Stimulated activated CD4-positive, alpha-beta T cell treated with anti-CD3 and anti-CD28 coated beads, Interleukin-4, amount 100 ng/mL, for 4 hours (primary cell): ENCODE results near the gene MAK.
"Not testable (repeated sequence)": the region's sequence is repeated elsewhere in the genome, so short reads cannot be mapped to it uniquely, and the experiment has no call there.

ENCODE experiments used
- DNase-seq, 2 experiments: peaks; one replicate each; pipeline ENCODE4 v3.0.0-alpha.2; 2020

MAK gene

GRCh38 chr6:10837995-10838793 is at the start of gene MAK:
MAK (minus strand) TSS chr6:10838539; CDS start chr6:10830648, 7,891 bp downstream.
- peak; percentile 81 to 89 for DNase-seq

- no peak for DNase-seq
Observed at GRCh38 chr6:10886691-10887502, 48.6 kb upstream of the MAK start, which contains the start of gene SYCP2L. SYCP2L (plus strand) TSS chr6:10887052; CDS start chr6:10887127, 75 bp downstream.

- not testable (repeated sequence) for DNase-seq
Observed at GRCh38 chr6:10886365-10886690, 48.0 kb upstream of the MAK start.

- DNase-seq, result no peak
Observed at GRCh38 chr6:10884245-10884972, 46.1 kb upstream of the MAK start.

GRCh38 chr6:10883312-10884244 is 45.2 kb upstream of the MAK start:
- DNase-seq, result no peak

- DNase-seq, result no peak
Observed at GRCh38 chr6:10882657-10883171, 44.4 kb upstream of the MAK start.

GRCh38 chr6:10882253-10882630 is 43.9 kb upstream of the MAK start:
- DNase-seq, result not testable (repeated sequence)

GRCh38 chr6:10880366-10880765 is 42.0 kb upstream of the MAK start:
- DNase-seq, result no peak

- no peak for DNase-seq
Observed at GRCh38 chr6:10877871-10878270, 39.5 kb upstream of the MAK start.

GRCh38 chr6:10877012-10877411 is 38.7 kb upstream of the MAK start:
- DNase-seq, result no peak

- no peak for DNase-seq
Observed at GRCh38 chr6:10875026-10875425, 36.7 kb upstream of the MAK start.

GRCh38 chr6:10874207-10874606 is 35.9 kb upstream of the MAK start:
- no peak for DNase-seq

GRCh38 chr6:10873374-10873773 is 35.0 kb upstream of the MAK start:
- DNase-seq, result no peak

- no peak for DNase-seq
Observed at GRCh38 chr6:10867952-10868351, 29.6 kb upstream of the MAK start.

- not testable (repeated sequence) for DNase-seq
Observed at GRCh38 chr6:10866709-10867108, 28.4 kb upstream of the MAK start.

GRCh38 chr6:10863031-10863430 is 24.7 kb upstream of the MAK start:
- not testable (repeated sequence) for DNase-seq

GRCh38 chr6:10862361-10862760 is 24.0 kb upstream of the MAK start:
- no peak for DNase-seq

GRCh38 chr6:10861086-10861485 is 22.7 kb upstream of the MAK start:
- DNase-seq, result no peak

GRCh38 chr6:10857259-10857658 is 18.9 kb upstream of the MAK start:
- DNase-seq, result no peak

GRCh38 chr6:10854922-10855632 is 16.7 kb upstream of the MAK start:
- no peak for DNase-seq

- DNase-seq, result not testable (repeated sequence)
Observed at GRCh38 chr6:10853849-10854300, 15.5 kb upstream of the MAK start.
